HG03039 (cell line): ENCODE measurements around the gene UTP14A.
"Not testable (repeated sequence)": the region's sequence is repeated elsewhere in the genome, so short reads cannot be mapped to it uniquely, and the experiment has no call there.

Source experiments
- ATAC-seq: cut with Tn5 transposase; IDR thresholded peaks from one replicate; pipeline ENCODE4 v1.9.1; 2021; ENCODE audit warnings: mild to moderate bottlenecking, moderate library complexity; ENCODE audit not compliant: unreplicated experiment

UTP14A gene

GRCh38 chrX:129905787-129906580 is at the start of gene UTP14A:
Gene UTP14A (plus strand): TSS chrX:129906164. CDS start chrX:129906211, 47 bp downstream.
- peak; percentile 94 for ATAC-seq

GRCh38 chrX:129859134-129859533 is 46.8 kb upstream of the UTP14A start:
- not testable (repeated sequence) for ATAC-seq

GRCh38 chrX:129866321-129866720 is 39.6 kb upstream of the UTP14A start:
- ATAC-seq = not testable (repeated sequence)

GRCh38 chrX:129872524-129872923 is 33.4 kb upstream of the UTP14A start:
- ATAC-seq = no peak

GRCh38 chrX:129875669-129876068 is 30.3 kb upstream of the UTP14A start:
- no peak for ATAC-seq

- ATAC-seq = no peak
These were observed 29.1 kb upstream of the UTP14A start for GRCh38 chrX:129876771-129877305.

GRCh38 chrX:129877401-129877800 is 28.6 kb upstream of the UTP14A start:
- no peak for ATAC-seq

GRCh38 chrX:129900054-129900453 is 5.9 kb upstream of the UTP14A start:
- no peak for ATAC-seq

GRCh38 chrX:129908636-129909035 is 2.7 kb downstream of the UTP14A start:
- no peak for ATAC-seq

GRCh38 chrX:129925305-129926092 is 19.5 kb downstream of the UTP14A start:
- no peak for ATAC-seq

- ATAC-seq = no peak
These were observed 25.0 kb downstream of the UTP14A start for GRCh38 chrX:129930941-129931410.

- ATAC-seq = peak; percentile 48
These were observed 25.5 kb downstream of the UTP14A start for GRCh38 chrX:129931411-129932015.

- peak; percentile 69 for ATAC-seq
These were observed 26.3 kb downstream of the UTP14A start for GRCh38 chrX:129932016-129932820.

GRCh38 chrX:129932821-129933321 is 26.9 kb downstream of the UTP14A start:
- peak; percentile 15 for ATAC-seq

- ATAC-seq = no peak
These were observed 27.7 kb downstream of the UTP14A start for GRCh38 chrX:129933700-129934099.

- no peak for ATAC-seq
These were observed 28.5 kb downstream of the UTP14A start for GRCh38 chrX:129934461-129934860.

GRCh38 chrX:129934952-129935351 is 29.0 kb downstream of the UTP14A start:
- ATAC-seq = no peak

- no peak for ATAC-seq
These were observed 32.1 kb downstream of the UTP14A start for GRCh38 chrX:129938081-129938480.

GRCh38 chrX:129939986-129940385 is 34.0 kb downstream of the UTP14A start:
- no peak for ATAC-seq

- no peak for ATAC-seq
These were observed 34.8 kb downstream of the UTP14A start for GRCh38 chrX:129940721-129941120.
